CD4-positive, alpha-beta T cell (primary cell): ENCODE data around the gene MTHFD1L. TPM values are rescaled to one million over a fixed set of nuclear protein-coding genes. Genes with fewer than 3 reads are reported as not detected.
"Not testable (repeated sequence)": the region's sequence is repeated elsewhere in the genome, so short reads cannot be mapped to it uniquely, and the experiment has no call there.

Experiments
- ATAC-seq: fragments of 200-7000 bp; cut with Tn5 transposase; one replicate; pipeline ENCODE4 v1.10.0; 2022; ENCODE audit warnings: mild to moderate bottlenecking; ENCODE audit not compliant: poor library complexity
- CTCF ChIA-PET: fragments of 350-600 bp; sonication (Branson Sonifier 250); formaldehyde crosslinking; loops from one replicate; lab custom pipeline; 2021; ENCODE audit warnings: antibody characterized with exemption, inconsistent platforms; lab: Charles Lee
- POLR2A ChIA-PET: fragments of 350-600 bp; sonication (Branson Sonifier 250); formaldehyde crosslinking; loops from one replicate; lab custom pipeline; 2021; ENCODE audit warnings: antibody characterized with exemption, inconsistent platforms; lab: Charles Lee
- DNase-seq, 14 experiments: peaks; one replicate each; pipeline ENCODE4 v3.0.0-alpha.2; 2013 to 2020; ENCODE audit warnings: mixed read lengths in 2 of 14
- H3K27ac ChIP-seq, 2 donors: one replicate each; pipeline versions ENCODE4 v1.5.1 to v1.7.0; 2013; ENCODE audit warnings: low read length in 2 of 2, low read depth in 1 of 2, mild to moderate bottlenecking in 1 of 2
- H3K27me3 ChIP-seq, 2 experiments: 1 replicate in 1 of 2; 2 replicates in 1 of 2; pipeline versions ENCODE4 v1.6.1 to v1.7.0; 2013; ENCODE audit warnings: low read length in 2 of 2, control low read depth in 1 of 2, mild to moderate bottlenecking in 1 of 2, moderate library complexity in 1 of 2; ENCODE audit not compliant: insufficient read depth in 2 of 2, control insufficient read depth in 1 of 2
- H3K36me3 ChIP-seq: one replicate; pipeline ENCODE4 v1.6.1; 2013; ENCODE audit warnings: low read length, control low read depth; ENCODE audit not compliant: insufficient read depth
- H3K4me1 ChIP-seq: one replicate; pipeline ENCODE4 v1.6.1; 2013; ENCODE audit warnings: low read length, control low read depth; ENCODE audit not compliant: insufficient read depth
- H3K4me3 ChIP-seq: one replicate; pipeline ENCODE4 v1.5.1; 2013; ENCODE audit warnings: mild to moderate bottlenecking, low read length, moderate library complexity
- H3K9me3 ChIP-seq, 2 experiments: 1 replicate in 1 of 2; 2 replicates in 1 of 2; pipeline versions ENCODE4 v1.6.1 to v1.7.0; 2013; ENCODE audit warnings: low read length in 2 of 2, mild to moderate bottlenecking in 2 of 2, control low read depth in 1 of 2, moderate library complexity in 1 of 2; ENCODE audit not compliant: control insufficient read depth in 1 of 2, insufficient read depth in 1 of 2
- H3K27ac Mint-ChIP-seq: one replicate; pipeline ENCODE4 v1.8.0; 2020; ENCODE audit warnings: mixed read lengths
- H3K27me3 Mint-ChIP-seq: one replicate; pipeline ENCODE4 v1.8.0; 2021; ENCODE audit warnings: mixed read lengths
- H3K36me3 Mint-ChIP-seq: one replicate; pipeline ENCODE4 v1.8.0; 2021; ENCODE audit warnings: low read depth, mixed read lengths
- H3K4me1 Mint-ChIP-seq: one replicate; pipeline ENCODE4 v1.8.0; 2021; ENCODE audit warnings: low read depth, mixed read lengths
- H3K4me3 Mint-ChIP-seq: one replicate; pipeline ENCODE4 v1.8.0; 2020; ENCODE audit warnings: mild to moderate bottlenecking, mixed read lengths
- H3K9me3 Mint-ChIP-seq: one replicate; pipeline ENCODE4 v1.8.0; 2020; ENCODE audit warnings: mixed read lengths
- intact Hi-C, 2 experiments: fragments of 100-400 bp; cut with DNase I in 1 of 2; cut with micrococcal nuclease in 1 of 2; formaldehyde crosslinking; loops; one replicate each; pipeline versions ENCODE4 v1.15.1 to v1.9.0; 2023 to 2025; cut with DNase I, micrococcal nuclease
- total RNA-seq, 174 experiments: library from RNA in 2 of 174; stranded (reverse) in 2 of 174; gene quantifications; one replicate each; pipeline ENCODE4 v1.2.3 and lab custom pipeline; 2021 to 2026
- TF ChIP-seq, protein P1 (sequence below): fragments of 200-600 bp; IDR thresholded peaks from one replicate; pipeline ENCODE4 v1.8.0; 2022; ENCODE audit warnings: antibody characterized with exemption, mild to moderate bottlenecking

Gene MTHFD1L
- total RNA-seq, 2 experiments from 2014 or later: 8.8 to 9.7 TPM

DNA sequence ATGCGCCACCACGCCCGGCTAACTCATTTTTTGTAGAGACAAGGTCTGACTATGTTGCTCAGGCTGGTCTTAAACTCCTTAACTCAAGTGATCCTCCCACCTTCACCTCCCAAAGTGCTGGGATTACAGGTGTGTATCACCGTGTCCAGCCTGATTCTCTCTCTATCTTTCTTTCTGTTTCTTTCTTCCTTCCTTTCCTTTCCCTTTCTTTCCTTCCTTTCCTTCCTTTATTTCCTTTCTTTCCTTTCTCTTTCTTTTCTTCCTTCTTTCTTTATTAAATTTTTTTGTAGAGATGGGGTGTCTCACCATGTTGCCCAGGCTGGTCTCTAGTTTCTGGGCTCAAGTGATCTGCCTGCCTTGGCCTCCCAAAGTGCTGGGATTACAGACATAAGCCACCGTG lies 38.7 kb upstream of the MTHFD1L start:
- no peaks in the 10 kb centered on the region for H3K36me3 ChIP-seq
- Mint-ChIP-seq H3K27me3 (no peaks in the 10 kb centered on the region), H3K36me3 (no peaks in the 10 kb centered on the region), H3K4me3 (no peak overlapping the region), H3K27ac (no peak overlapping the region), H3K9me3 (no peaks in the 10 kb centered on the region), H3K4me1 (no peaks in the 10 kb centered on the region)
- H3K27ac ChIP-seq: no peak overlapping the region
- DNase-seq (no peak), ATAC-seq (no peak)
- H3K27me3 ChIP-seq: no peaks in the 10 kb centered on the region
- no peak overlapping the region for H3K4me3 ChIP-seq
- CTCF ChIA-PET: no interaction called here
- H3K4me1 ChIP-seq: no peaks in the 10 kb centered on the region
- TF ChIP-seq, protein P1, sequence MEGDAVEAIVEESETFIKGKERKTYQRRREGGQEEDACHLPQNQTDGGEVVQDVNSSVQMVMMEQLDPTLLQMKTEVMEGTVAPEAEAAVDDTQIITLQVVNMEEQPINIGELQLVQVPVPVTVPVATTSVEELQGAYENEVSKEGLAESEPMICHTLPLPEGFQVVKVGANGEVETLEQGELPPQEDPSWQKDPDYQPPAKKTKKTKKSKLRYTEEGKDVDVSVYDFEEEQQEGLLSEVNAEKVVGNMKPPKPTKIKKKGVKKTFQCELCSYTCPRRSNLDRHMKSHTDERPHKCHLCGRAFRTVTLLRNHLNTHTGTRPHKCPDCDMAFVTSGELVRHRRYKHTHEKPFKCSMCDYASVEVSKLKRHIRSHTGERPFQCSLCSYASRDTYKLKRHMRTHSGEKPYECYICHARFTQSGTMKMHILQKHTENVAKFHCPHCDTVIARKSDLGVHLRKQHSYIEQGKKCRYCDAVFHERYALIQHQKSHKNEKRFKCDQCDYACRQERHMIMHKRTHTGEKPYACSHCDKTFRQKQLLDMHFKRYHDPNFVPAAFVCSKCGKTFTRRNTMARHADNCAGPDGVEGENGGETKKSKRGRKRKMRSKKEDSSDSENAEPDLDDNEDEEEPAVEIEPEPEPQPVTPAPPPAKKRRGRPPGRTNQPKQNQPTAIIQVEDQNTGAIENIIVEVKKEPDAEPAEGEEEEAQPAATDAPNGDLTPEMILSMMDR: no peak
- intact Hi-C loops: no loop called here
- POLR2A ChIA-PET: no interaction called here
- H3K9me3 ChIP-seq: no peaks in the 10 kb centered on the region

DNA sequence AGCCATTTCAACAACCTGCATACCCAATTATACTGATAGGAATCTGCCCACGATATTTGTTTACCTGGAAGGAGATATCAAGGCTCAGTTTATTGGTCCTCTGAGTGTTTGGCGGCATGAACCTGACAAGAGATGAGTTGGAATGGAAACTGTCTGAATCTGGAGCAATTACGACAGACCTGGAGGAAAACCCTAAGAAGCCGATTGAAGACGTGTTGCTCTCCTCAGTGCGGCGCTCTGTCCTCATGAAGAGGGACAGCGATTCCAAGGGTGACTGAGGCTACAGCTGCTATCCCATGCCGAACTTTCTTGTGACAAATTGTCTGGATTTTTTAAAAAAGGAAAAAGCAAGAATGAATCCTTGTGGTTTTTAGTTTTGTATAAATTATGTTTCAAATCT lies 37.4 kb upstream of the MTHFD1L start:
- H3K27ac ChIP-seq, H3K36me3 ChIP-seq, CTCF ChIA-PET, H3K27me3 ChIP-seq, H3K9me3 ChIP-seq, H3K4me1 Mint-ChIP-seq, H3K27ac Mint-ChIP-seq, intact Hi-C loops, H3K4me3 ChIP-seq, H3K27me3 Mint-ChIP-seq, H3K4me1 ChIP-seq, ATAC-seq, DNase-seq, POLR2A ChIA-PET, H3K4me3 Mint-ChIP-seq, H3K36me3 Mint-ChIP-seq, H3K9me3 Mint-ChIP-seq: not testable (repeated sequence)

DNA sequence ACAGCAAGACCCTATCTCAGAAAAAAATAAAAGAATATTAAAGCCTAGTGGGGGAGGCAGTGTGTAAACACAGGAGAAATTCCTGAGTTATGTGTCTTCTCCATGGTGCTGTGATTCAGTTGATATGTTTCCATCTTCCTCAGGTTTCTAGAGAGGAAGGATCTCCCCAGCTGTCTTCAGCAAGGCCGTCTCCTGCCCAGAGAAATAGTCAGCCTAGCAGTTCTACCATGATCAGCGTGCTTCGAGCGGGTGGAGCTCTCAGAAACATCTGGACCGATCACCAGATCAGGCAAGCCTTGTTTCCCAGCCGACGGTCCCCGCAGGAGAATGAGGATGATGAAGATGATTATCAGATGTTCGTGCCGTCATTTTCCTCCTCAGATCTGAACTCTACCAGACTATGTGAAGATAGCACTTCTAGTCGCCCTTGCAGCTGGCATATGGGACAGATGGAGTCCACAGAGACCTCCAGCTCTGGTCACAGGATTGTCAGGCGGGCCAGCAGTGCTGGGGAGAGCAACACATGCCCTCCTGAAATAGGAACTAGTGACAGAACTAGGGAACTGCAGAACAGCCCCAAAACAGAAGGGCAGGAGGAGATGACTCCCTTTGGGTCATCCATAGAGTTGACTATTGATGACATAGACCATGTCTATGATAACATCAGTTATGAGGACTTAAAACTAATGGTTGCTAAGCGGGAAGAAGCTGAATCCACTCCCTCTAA lies 34.9 kb upstream of the MTHFD1L start:
- Histone ChIP-seq H3K27ac (no peak overlapping the region), H3K36me3 (no peaks in the 10 kb centered on the region), H3K9me3 (no peaks in the 10 kb centered on the region), H3K4me1 (no peaks in the 10 kb centered on the region), H3K27me3 (no peaks in the 10 kb centered on the region), H3K4me3 (no peak overlapping the region)
- intact Hi-C loops: no loop called here
- Mint-ChIP-seq H3K4me1 (no peaks in the 10 kb centered on the region), H3K36me3 (no peaks in the 10 kb centered on the region), H3K27me3 (no peaks in the 10 kb centered on the region), H3K4me3 (no peak overlapping the region), H3K27ac (no peak overlapping the region), H3K9me3 (no peaks in the 10 kb centered on the region)
- DNase-seq (no peak), ATAC-seq (no peak)
- POLR2A ChIA-PET: no interaction called here
- CTCF ChIA-PET: interaction anchor here (1.9 kb wide), 1 partner anchor 15 kb away, joined by 5 read pairs; no protein-coding TSS in a partner anchor
- TF ChIP-seq, protein P1: no peak

DNA sequence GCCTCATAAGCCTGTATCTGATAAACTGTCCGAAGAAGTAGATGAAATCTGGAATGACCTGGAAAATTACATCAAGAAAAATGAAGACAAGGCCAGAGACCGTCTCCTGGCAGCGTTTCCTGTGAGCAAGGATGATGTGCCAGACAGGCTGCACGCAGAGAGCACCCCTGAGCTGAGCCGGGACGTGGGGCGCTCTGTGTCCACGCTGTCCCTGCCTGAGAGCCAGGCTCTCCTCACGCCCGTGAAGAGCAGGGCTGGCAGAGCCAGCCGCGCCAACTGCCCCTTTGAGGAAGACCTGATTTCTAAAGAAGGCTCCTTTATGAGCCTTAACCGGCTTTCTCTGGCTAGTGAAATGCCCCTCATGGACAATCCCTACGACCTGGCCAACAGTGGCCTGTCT lies 33.9 kb upstream of the MTHFD1L start:
- Histone ChIP-seq H3K9me3 (no peaks in the 10 kb centered on the region), H3K4me3 (no peak overlapping the region), H3K27me3 (no peaks in the 10 kb centered on the region), H3K36me3 (no peaks in the 10 kb centered on the region), H3K4me1 (no peaks in the 10 kb centered on the region), H3K27ac (no peak overlapping the region)
- no peaks in the 10 kb centered on the region for H3K9me3 Mint-ChIP-seq
- H3K4me3 Mint-ChIP-seq: no peak overlapping the region
- no peaks in the 10 kb centered on the region for H3K36me3 Mint-ChIP-seq
- intact Hi-C loops: no loop called here
- ChIA-PET POLR2A (no interaction called here), CTCF (interaction anchor here (1.9 kb wide), 1 partner anchor 16 kb away, joined by 5 read pairs; no protein-coding TSS in a partner anchor)
- H3K4me1 Mint-ChIP-seq: no peaks in the 10 kb centered on the region
- ATAC-seq (no peak), DNase-seq (no peak)
- no peak overlapping the region for H3K27ac Mint-ChIP-seq
- H3K27me3 Mint-ChIP-seq: no peaks in the 10 kb centered on the region
- TF ChIP-seq, protein P1: no peak
